HL-60 (cell line): ENCODE measurements around the gene IVD.

Experiments
- DNase-seq, 2 experiments: peaks; one replicate each; pipeline ENCODE4 v3.0.0-alpha.2; 2010 to 2020; ENCODE audit warnings: low read depth in 1 of 2, low spot score in 1 of 2
- H3K27ac ChIP-seq: fragments of 250-450 bp; sonication (Bioruptor Pico); replicated peaks from 2 replicates; pipeline ENCODE4 v1.5.1; 2020; ENCODE audit warnings: mild to moderate bottlenecking, moderate library complexity
- H3K27me3 ChIP-seq: fragments of 250-450 bp; sonication (Bioruptor Pico); 2 replicates; pipeline ENCODE4 v1.5.1; 2021; ENCODE audit warnings: mild to moderate bottlenecking, moderate library complexity; ENCODE audit not compliant: insufficient read depth, poor library complexity, severe bottlenecking
- H3K4me3 ChIP-seq: replicated peaks from 2 replicates; pipeline ENCODE4 v1.5.1; 2011; ENCODE audit warnings: mild to moderate bottlenecking, control low read depth, low read length; ENCODE audit not compliant: insufficient read depth
- GABPA ChIP-seq: IDR thresholded peaks from 2 replicates; pipeline ENCODE4 v1.6.1; 2012; ENCODE audit warnings: low read depth
- POLR2AphosphoS5 ChIP-seq: IDR thresholded peaks from 2 replicates; pipeline ENCODE4 v1.6.1; 2012; ENCODE audit warnings: low read depth
- SPI1 ChIP-seq: IDR thresholded peaks from 2 replicates; pipeline ENCODE4 v1.6.1; 2012; ENCODE audit warnings: low read depth, mild to moderate bottlenecking, borderline replicate concordance
- TF ChIP-seq, protein P1 (sequence below): IDR thresholded peaks from one replicate; pipeline ENCODE4 v1.5.1; 2011; ENCODE audit warnings: low read length, control low read depth, inconsistent platforms; ENCODE audit not compliant: insufficient read depth
- TF ChIP-seq, protein P2 (sequence below): IDR thresholded peaks from 2 replicates; pipeline ENCODE4 v1.6.1; 2012; ENCODE audit warnings: low read depth; ENCODE audit not compliant: insufficient replicate concordance

The IVD gene

DNA sequence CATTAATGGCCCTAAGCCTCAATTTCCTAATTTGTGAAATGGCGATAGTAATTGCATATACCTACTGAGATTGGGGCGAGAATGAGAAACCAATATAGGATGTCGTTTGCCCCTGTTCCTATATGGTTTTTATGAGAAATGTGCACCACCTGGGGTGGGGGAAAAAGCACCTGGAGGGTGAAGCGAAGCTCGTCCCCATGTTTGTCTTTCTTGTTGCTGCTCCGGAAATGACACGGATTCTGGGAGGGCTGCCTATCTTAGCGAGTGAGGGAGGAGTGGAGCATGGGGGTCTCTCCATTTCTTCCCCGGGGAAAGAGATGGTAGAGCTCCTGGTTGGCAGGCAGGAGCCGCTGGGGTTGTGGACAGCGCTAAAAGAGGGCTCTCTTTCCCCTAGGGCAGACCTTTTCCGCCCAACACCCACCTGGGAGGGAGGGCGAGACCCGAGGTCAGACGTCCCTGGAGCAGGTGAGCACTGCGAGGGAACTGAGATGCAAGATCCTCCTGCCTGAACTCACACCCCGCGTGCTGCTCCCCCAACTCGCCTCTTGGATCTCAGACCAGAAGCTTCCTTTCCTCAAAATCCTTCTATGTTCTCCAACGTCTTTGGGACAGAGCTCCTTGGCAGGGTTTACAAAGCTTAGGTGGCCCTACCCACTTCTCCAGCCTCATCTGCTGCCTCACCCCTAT lies 29.6 kb downstream of the IVD start:
- Histone ChIP-seq H3K27me3 (peaks cover 25% of the 10 kb centered on the region), H3K27ac (no peak overlapping the region), H3K4me3 (no peak overlapping the region)
- TF ChIP-seq, protein P1, sequence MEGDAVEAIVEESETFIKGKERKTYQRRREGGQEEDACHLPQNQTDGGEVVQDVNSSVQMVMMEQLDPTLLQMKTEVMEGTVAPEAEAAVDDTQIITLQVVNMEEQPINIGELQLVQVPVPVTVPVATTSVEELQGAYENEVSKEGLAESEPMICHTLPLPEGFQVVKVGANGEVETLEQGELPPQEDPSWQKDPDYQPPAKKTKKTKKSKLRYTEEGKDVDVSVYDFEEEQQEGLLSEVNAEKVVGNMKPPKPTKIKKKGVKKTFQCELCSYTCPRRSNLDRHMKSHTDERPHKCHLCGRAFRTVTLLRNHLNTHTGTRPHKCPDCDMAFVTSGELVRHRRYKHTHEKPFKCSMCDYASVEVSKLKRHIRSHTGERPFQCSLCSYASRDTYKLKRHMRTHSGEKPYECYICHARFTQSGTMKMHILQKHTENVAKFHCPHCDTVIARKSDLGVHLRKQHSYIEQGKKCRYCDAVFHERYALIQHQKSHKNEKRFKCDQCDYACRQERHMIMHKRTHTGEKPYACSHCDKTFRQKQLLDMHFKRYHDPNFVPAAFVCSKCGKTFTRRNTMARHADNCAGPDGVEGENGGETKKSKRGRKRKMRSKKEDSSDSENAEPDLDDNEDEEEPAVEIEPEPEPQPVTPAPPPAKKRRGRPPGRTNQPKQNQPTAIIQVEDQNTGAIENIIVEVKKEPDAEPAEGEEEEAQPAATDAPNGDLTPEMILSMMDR: no peak
- TF ChIP-seq SPI1: no peak
- no peak for TF ChIP-seq POLR2AphosphoS5
- TF ChIP-seq GABPA: no peak
- TF ChIP-seq, protein P2, sequence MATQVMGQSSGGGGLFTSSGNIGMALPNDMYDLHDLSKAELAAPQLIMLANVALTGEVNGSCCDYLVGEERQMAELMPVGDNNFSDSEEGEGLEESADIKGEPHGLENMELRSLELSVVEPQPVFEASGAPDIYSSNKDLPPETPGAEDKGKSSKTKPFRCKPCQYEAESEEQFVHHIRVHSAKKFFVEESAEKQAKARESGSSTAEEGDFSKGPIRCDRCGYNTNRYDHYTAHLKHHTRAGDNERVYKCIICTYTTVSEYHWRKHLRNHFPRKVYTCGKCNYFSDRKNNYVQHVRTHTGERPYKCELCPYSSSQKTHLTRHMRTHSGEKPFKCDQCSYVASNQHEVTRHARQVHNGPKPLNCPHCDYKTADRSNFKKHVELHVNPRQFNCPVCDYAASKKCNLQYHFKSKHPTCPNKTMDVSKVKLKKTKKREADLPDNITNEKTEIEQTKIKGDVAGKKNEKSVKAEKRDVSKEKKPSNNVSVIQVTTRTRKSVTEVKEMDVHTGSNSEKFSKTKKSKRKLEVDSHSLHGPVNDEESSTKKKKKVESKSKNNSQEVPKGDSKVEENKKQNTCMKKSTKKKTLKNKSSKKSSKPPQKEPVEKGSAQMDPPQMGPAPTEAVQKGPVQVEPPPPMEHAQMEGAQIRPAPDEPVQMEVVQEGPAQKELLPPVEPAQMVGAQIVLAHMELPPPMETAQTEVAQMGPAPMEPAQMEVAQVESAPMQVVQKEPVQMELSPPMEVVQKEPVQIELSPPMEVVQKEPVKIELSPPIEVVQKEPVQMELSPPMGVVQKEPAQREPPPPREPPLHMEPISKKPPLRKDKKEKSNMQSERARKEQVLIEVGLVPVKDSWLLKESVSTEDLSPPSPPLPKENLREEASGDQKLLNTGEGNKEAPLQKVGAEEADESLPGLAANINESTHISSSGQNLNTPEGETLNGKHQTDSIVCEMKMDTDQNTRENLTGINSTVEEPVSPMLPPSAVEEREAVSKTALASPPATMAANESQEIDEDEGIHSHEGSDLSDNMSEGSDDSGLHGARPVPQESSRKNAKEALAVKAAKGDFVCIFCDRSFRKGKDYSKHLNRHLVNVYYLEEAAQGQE: no peak
- DNase-seq: no peak

DNA sequence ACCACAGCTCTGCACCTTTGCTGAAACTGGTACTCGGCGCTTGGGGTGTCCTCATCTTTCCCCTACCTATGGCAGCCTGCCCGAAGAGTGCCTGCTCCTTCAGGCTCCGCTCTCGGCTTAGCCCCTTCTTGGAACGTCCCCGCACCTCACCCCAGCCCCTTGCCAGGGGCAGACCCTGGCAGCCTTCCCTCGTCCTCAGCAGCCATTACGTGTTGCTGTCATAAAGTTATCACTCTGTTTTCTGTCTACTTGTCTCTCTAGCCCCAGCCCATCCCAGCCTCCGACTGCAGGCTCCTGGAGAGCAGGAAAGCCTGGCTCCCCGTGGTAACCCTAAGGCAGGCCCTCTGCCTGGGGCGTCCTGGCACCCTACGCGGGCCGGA lies 30.1 kb downstream of the IVD start:
- Histone ChIP-seq H3K27ac (no peak overlapping the region), H3K4me3 (no peak overlapping the region), H3K27me3 (peaks cover 25% of the 10 kb centered on the region)
- TF ChIP-seq, protein P2: no peak
- TF ChIP-seq GABPA: no peak
- no peak for TF ChIP-seq SPI1
- TF ChIP-seq, protein P1: no peak
- no peak for TF ChIP-seq POLR2AphosphoS5
- DNase-seq: no peak

DNA sequence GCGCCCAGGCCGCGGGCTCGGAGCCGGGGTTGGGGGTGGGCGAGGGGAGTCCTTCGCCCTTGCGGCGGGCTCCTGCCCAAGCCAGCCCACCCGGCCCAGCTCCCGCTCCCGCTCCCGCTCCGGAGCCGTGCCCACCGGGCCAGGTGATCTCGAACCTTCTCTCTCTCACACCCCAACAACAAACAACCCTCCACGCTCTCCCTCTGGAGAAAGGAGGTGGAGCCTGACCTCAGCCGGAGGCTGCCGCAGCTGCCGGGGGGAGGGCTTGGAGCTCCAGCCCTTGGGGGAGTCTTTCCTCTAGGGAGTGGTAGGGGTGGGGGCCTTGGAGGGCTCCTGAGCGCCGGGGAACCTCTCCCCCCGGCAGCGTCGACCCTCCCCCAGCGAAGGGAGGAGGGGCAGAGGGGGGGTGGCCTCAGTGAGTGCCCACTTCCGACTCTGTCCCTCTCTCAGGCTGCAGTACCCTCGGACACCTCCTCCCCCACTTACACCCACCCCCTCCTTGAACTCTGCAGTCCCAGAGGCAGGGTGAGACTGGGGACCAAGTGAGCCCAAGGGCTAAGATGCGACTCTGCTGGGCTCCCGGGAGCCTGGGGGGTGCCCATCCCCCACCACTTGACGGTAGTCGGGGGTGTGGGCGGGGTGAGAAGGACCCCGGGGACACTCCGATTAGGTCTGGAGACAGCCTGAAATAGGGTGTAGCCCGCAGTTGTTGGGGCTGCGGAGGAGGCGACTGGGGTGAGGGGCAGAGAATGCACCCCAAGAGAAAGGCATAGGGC lies 30.7 kb downstream of the IVD start:
- DNase-seq: no peak
- Histone ChIP-seq H3K27me3 (peaks cover 25% of the 10 kb centered on the region), H3K27ac (no peak overlapping the region), H3K4me3 (0 out of 2 replicates have a peak overlapping the region, but pooled peaks have one; percentile 7)
- TF ChIP-seq SPI1 (no peak), POLR2AphosphoS5 (no peak), GABPA (no peak)
- TF ChIP-seq, protein P1: no peak
- TF ChIP-seq, protein P2: no peak
